Progenitor cell of endocrine pancreas (in vitro differentiated cells): ENCODE data around the gene CFHR5. TPM values are rescaled to one million over a fixed set of nuclear protein-coding genes. Genes with fewer than 3 reads are reported as not detected.
"Not testable (repeated sequence)": the region's sequence is repeated elsewhere in the genome, so short reads cannot be mapped to it uniquely, and the experiment has no call there.

Source experiments
- DNase-seq: peaks from one replicate; pipeline ENCODE4 v3.0.0; 2021; ENCODE audit warnings: low spot score; ENCODE audit not compliant: unreplicated experiment
- H3K27ac Mint-ChIP-seq: 2 replicates; pipeline ENCODE4 v1.8.0; 2021; ENCODE audit warnings: mild to moderate bottlenecking, moderate library complexity, mixed read lengths
- H3K27me3 Mint-ChIP-seq: 2 replicates; pipeline ENCODE4 v1.8.0; 2021; ENCODE audit warnings: mixed read lengths
- H3K36me3 Mint-ChIP-seq: 2 replicates; pipeline ENCODE4 v1.8.0; 2022; ENCODE audit warnings: mixed read lengths; ENCODE audit not compliant: insufficient read depth
- H3K4me1 Mint-ChIP-seq: 2 replicates; pipeline ENCODE4 v1.8.0; 2021; ENCODE audit warnings: low read depth, mixed read lengths
- H3K4me3 Mint-ChIP-seq: 2 replicates; pipeline ENCODE4 v1.8.0; 2021; ENCODE audit warnings: low read depth, mild to moderate bottlenecking, moderate library complexity, mixed read lengths
- H3K9me3 Mint-ChIP-seq: 2 replicates; pipeline ENCODE4 v1.8.0; 2021; ENCODE audit warnings: low read depth, mixed read lengths
- CTCF ChIP-seq: fragments of 200-600 bp; sonication (generic); IDR thresholded peaks from one replicate; pipeline ENCODE4 v1.5.0; 2021; ENCODE audit warnings: antibody characterized with exemption, mild to moderate bottlenecking; ENCODE audit not compliant: unreplicated experiment
- total RNA-seq: library from RNA; stranded (reverse); gene quantifications from 2 replicates; pipeline ENCODE4 v1.2.1, GENCODE V29; 2021

Gene CFHR5
- total RNA-seq, 1 donor from 2014 or later, result not detected

- no peak overlapping the region for H3K4me3 Mint-ChIP-seq
- no peaks in the 10 kb centered on the region for H3K36me3 Mint-ChIP-seq
- H3K27ac Mint-ChIP-seq, result no peak overlapping the region
- no peak for TF ChIP-seq CTCF
- no peaks in the 10 kb centered on the region for H3K27me3 Mint-ChIP-seq
- H3K9me3 Mint-ChIP-seq, result no peaks in the 10 kb centered on the region
- DNase-seq, result no peak
- H3K4me1 Mint-ChIP-seq, result no peaks in the 10 kb centered on the region
Observed at GRCh38 chr1:196955926-196956325, 21.4 kb upstream of the CFHR5 start.

- Mint-ChIP-seq H3K36me3 (no peaks in the 10 kb centered on the region), H3K4me1 (no peaks in the 10 kb centered on the region), H3K4me3 (no peak overlapping the region), H3K9me3 (no peaks in the 10 kb centered on the region), H3K27me3 (no peaks in the 10 kb centered on the region), H3K27ac (no peak overlapping the region)
- TF ChIP-seq CTCF, result no peak
- DNase-seq, result no peak
Observed at GRCh38 chr1:196960854-196961253, 16.5 kb upstream of the CFHR5 start.

- Mint-ChIP-seq H3K36me3 (no peaks in the 10 kb centered on the region), H3K9me3 (no peaks in the 10 kb centered on the region), H3K4me1 (no peaks in the 10 kb centered on the region), H3K27me3 (no peaks in the 10 kb centered on the region), H3K4me3 (no peak overlapping the region), H3K27ac (no peak overlapping the region)
- DNase-seq, result no peak
- TF ChIP-seq CTCF, result no peak
Observed at GRCh38 chr1:196970182-196970581, 7.2 kb upstream of the CFHR5 start.

GRCh38 chr1:196976278-196976677 is 1.1 kb upstream of the CFHR5 start:
- no peaks in the 10 kb centered on the region for H3K36me3 Mint-ChIP-seq
- no peak overlapping the region for H3K27ac Mint-ChIP-seq
- H3K9me3 Mint-ChIP-seq, result no peaks in the 10 kb centered on the region

GRCh38 chr1:196980859-196981258 is 3.5 kb downstream of the CFHR5 start:
- H3K4me1 Mint-ChIP-seq, result no peaks in the 10 kb centered on the region
- no peak for DNase-seq
- H3K27ac Mint-ChIP-seq, result no peak overlapping the region
- H3K27me3 Mint-ChIP-seq, result no peaks in the 10 kb centered on the region
- H3K36me3 Mint-ChIP-seq, result no peaks in the 10 kb centered on the region
- no peak overlapping the region for H3K4me3 Mint-ChIP-seq
- no peak for TF ChIP-seq CTCF
- no peaks in the 10 kb centered on the region for H3K9me3 Mint-ChIP-seq

More at GRCh38 chr1:196976278-196976677, 1.1 kb upstream of the CFHR5 start:
- no peak for DNase-seq
- no peaks in the 10 kb centered on the region for H3K4me1 Mint-ChIP-seq
- no peak for TF ChIP-seq CTCF
- H3K27me3 Mint-ChIP-seq, result no peaks in the 10 kb centered on the region
- H3K4me3 Mint-ChIP-seq, result no peak overlapping the region

GRCh38 chr1:196982247-196982646 is 4.9 kb downstream of the CFHR5 start:
- H3K27me3 Mint-ChIP-seq, H3K4me1 Mint-ChIP-seq, H3K36me3 Mint-ChIP-seq, H3K27ac Mint-ChIP-seq, H3K4me3 Mint-ChIP-seq, H3K9me3 Mint-ChIP-seq, DNase-seq: not testable (repeated sequence)

GRCh38 chr1:196991919-196992651 is 14.7 kb downstream of the CFHR5 start:
- not testable (repeated sequence) for H3K4me1 Mint-ChIP-seq, H3K27me3 Mint-ChIP-seq, H3K4me3 Mint-ChIP-seq, H3K36me3 Mint-ChIP-seq
- H3K27ac Mint-ChIP-seq, result peak overlapping the region; percentile 89
- peak; percentile 60 for DNase-seq
- H3K9me3 Mint-ChIP-seq, result peaks cover 23% of the 10 kb centered on the region
